MCF 10A (cell line): Measurements from ENCODE around the gene ODAD4. TPM values are rescaled to one million over a fixed set of nuclear protein-coding genes. Genes with fewer than 3 reads are reported as not detected.

Experiments used
- BruUV-seq: library from RNA; stranded (reverse); fragments of 400-500 nt; replicated peaks from 2 replicates; lab custom pipeline; 2021; lab: Mats Ljungman, UMichigan
- CTCF ChIA-PET: fragments of 300-600 bp; sonication (Branson Sonifier 250); formaldehyde crosslinking; extraction: SDS; loops from one replicate; lab custom pipeline; 2021; ENCODE audit warnings: antibody characterized with exemption, inconsistent platforms; lab: Yijun Ruan, JAX
- POLR2A ChIA-PET: fragments of 300-600, 350-650 bp; sonication (Branson Sonifier 250); formaldehyde crosslinking; extraction: SDS; loops from one replicate; lab custom pipeline; 2020; ENCODE audit warnings: antibody characterized with exemption, inconsistent platforms; lab: Yijun Ruan, JAX
- DNase-seq: peaks from one replicate; pipeline ENCODE4 v3.0.0-alpha.2; 2018; ENCODE audit not compliant: unreplicated experiment
- H3K27ac Mint-ChIP-seq: one replicate; pipeline ENCODE4 v1.8.0; 2022; ENCODE audit warnings: mild to moderate bottlenecking, low read depth, mixed read lengths; ENCODE audit not compliant: unreplicated experiment
- H3K27me3 Mint-ChIP-seq: one replicate; pipeline ENCODE4 v1.8.0; 2022; ENCODE audit warnings: mixed read lengths; ENCODE audit not compliant: insufficient read depth, unreplicated experiment
- H3K36me3 Mint-ChIP-seq: one replicate; pipeline ENCODE4 v1.8.0; 2022; ENCODE audit warnings: mild to moderate bottlenecking, moderate library complexity, mixed read lengths; ENCODE audit not compliant: insufficient read depth, unreplicated experiment
- H3K4me1 Mint-ChIP-seq: one replicate; pipeline ENCODE4 v1.8.0; 2022; ENCODE audit warnings: mixed read lengths; ENCODE audit not compliant: insufficient read depth, unreplicated experiment
- H3K4me3 Mint-ChIP-seq: one replicate; pipeline ENCODE4 v1.8.0; 2022; ENCODE audit warnings: mild to moderate bottlenecking, moderate library complexity, mixed read lengths; ENCODE audit not compliant: unreplicated experiment
- H3K9me3 Mint-ChIP-seq: one replicate; pipeline ENCODE4 v1.8.0; 2022; ENCODE audit warnings: mixed read lengths; ENCODE audit not compliant: unreplicated experiment
- CTCF ChIP-seq: fragments of 200-600 bp; IDR thresholded peaks from one replicate; pipeline ENCODE4 v1.8.0; 2022; ENCODE audit warnings: antibody characterized with exemption, mild to moderate bottlenecking; ENCODE audit not compliant: unreplicated experiment
- intact Hi-C: fragments of 100-400 bp; cut with micrococcal nuclease; formaldehyde crosslinking; loops from 2 replicates; pipeline ENCODE4 v1.14.1; 2022
- total RNA-seq: library from RNA; stranded (reverse); gene quantifications from 2 replicates; pipeline ENCODE4 v1.2.3, GENCODE V29; 2022

The ODAD4 gene
- total RNA-seq, 1 experiment from 2014 or later, result 0.96 TPM

- peak overlapping the region; percentile 35 for H3K27ac Mint-ChIP-seq
- ChIA-PET CTCF (interaction anchor here (0.5 to 1.8 kb wide), 6 partner anchors 9 to 687 kb away, joined by 3 to 4 read pairs (median 3); no protein-coding TSS in a partner anchor), POLR2A (interaction anchor here (1.3 kb wide), 1 partner anchor 18 kb away, joined by 3 read pairs; no protein-coding TSS in a partner anchor)
- TF ChIP-seq CTCF, result no peak
- H3K4me3 Mint-ChIP-seq, result no peak overlapping the region
- H3K4me1 Mint-ChIP-seq, result peaks cover 27% of the 10 kb centered on the region
- no peaks in the 10 kb centered on the region for H3K27me3 Mint-ChIP-seq
- intact Hi-C loops, result no loop called here
- H3K36me3 Mint-ChIP-seq, result peaks cover 65% of the 10 kb centered on the region
- DNase-seq, result no peak
- BruUV-seq, result no TSS peak
- H3K9me3 Mint-ChIP-seq, result no peaks in the 10 kb centered on the region
Observed at GRCh38 chr17:41912925-41913324, 17.5 kb upstream of the ODAD4 start.

- Mint-ChIP-seq H3K36me3 (peaks cover 56% of the 10 kb centered on the region), H3K4me1 (peaks cover 27% of the 10 kb centered on the region), H3K4me3 (no peak overlapping the region), H3K9me3 (no peaks in the 10 kb centered on the region), H3K27me3 (no peaks in the 10 kb centered on the region), H3K27ac (no peak overlapping the region)
- no TSS peak for BruUV-seq
- intact Hi-C loops, result no loop called here
- no peak for TF ChIP-seq CTCF
- CTCF ChIA-PET, result interaction anchor here (0.5 to 1.2 kb wide), 3 partner anchors 27 to 143 kb away, joined by 3 to 4 read pairs (median 3); no protein-coding TSS in a partner anchor
- POLR2A ChIA-PET, result interaction anchor here (1.1 kb wide), 1 partner anchor 11 kb away, joined by 3 read pairs; no protein-coding TSS in a partner anchor
- no peak for DNase-seq
Observed at GRCh38 chr17:41913798-41914197, 16.6 kb upstream of the ODAD4 start.

GRCh38 chr17:41914358-41914766, 16.1 kb upstream of the ODAD4 start:
- H3K36me3 Mint-ChIP-seq, result peaks cover 50% of the 10 kb centered on the region
- no TSS peak for BruUV-seq

GRCh38 chr17:41915020-41915419, 15.4 kb upstream of the ODAD4 start:
- Mint-ChIP-seq H3K27me3 (no peaks in the 10 kb centered on the region), H3K9me3 (no peaks in the 10 kb centered on the region), H3K4me3 (no peak overlapping the region), H3K4me1 (peaks cover 26% of the 10 kb centered on the region), H3K36me3 (peaks cover 44% of the 10 kb centered on the region), H3K27ac (no peak overlapping the region)
- intact Hi-C loops, result no loop called here
- CTCF ChIA-PET, result interaction anchor here (0.7 to 1.2 kb wide), 2 partner anchors 14 to 29 kb away, joined by 3 to 4 read pairs; no protein-coding TSS in a partner anchor
- DNase-seq, result no peak
- no peak for TF ChIP-seq CTCF
- POLR2A ChIA-PET, result interaction anchor here (0.6 to 1.0 kb wide), 3 partner anchors 16 to 1924 kb away, joined by 3 to 8 read pairs (median 3); partner anchors contain the start of gene ODAD4
- BruUV-seq, result no TSS peak

More at GRCh38 chr17:41914358-41914766, 16.1 kb upstream of the ODAD4 start:
- Mint-ChIP-seq H3K27me3 (no peaks in the 10 kb centered on the region), H3K27ac (no peak overlapping the region), H3K9me3 (no peaks in the 10 kb centered on the region), H3K4me1 (peaks cover 25% of the 10 kb centered on the region), H3K4me3 (no peak overlapping the region)
- intact Hi-C loops, result no loop called here
- TF ChIP-seq CTCF, result no peak
- DNase-seq, result no peak
- POLR2A ChIA-PET, result interaction anchor here (0.7 to 1.1 kb wide), 3 partner anchors 12 to 102 kb away, joined by 3 to 8 read pairs (median 3); partner anchors contain the start of gene ODAD4
- CTCF ChIA-PET, result interaction anchor here (0.5 to 1.2 kb wide), 3 partner anchors 13 to 143 kb away, joined by 3 to 4 read pairs (median 4); no protein-coding TSS in a partner anchor
